Gastrocnemius medialis (tissue), 4 donors: ENCODE data around the gene WDR72. TPM values are rescaled to one million over a fixed set of nuclear protein-coding genes. Genes with fewer than 3 reads are reported as not detected.

Experiments
- ATAC-seq, 2 donors: fragments of 150-250 bp; one replicate each; pipeline ENCODE4 v1.9.1; 2016
- DNase-seq, 2 donors: peaks; one replicate each; pipeline ENCODE4 v3.0.0-alpha.2; 2019
- H3K27ac ChIP-seq, 4 donors: fragments of 200-600 bp; sonication (generic); 1 replicate in 1 of 4; 2 replicates in 3 of 4; pipeline ENCODE4 v1.5.1; 2016 to 2018; ENCODE audit warnings: mild to moderate bottlenecking in 2 of 4, moderate library complexity in 1 of 4
- H3K27me3 ChIP-seq, 3 donors: fragments of 200-600 bp; sonication (generic) in 2 of 3; 1 replicate in 1 of 3; 2 replicates in 2 of 3; pipeline versions ENCODE4 v1.5.1 to v1.6.0; 2016 to 2019; ENCODE audit warnings: mild to moderate bottlenecking in 1 of 3, moderate library complexity in 1 of 3
- H3K36me3 ChIP-seq, 2 donors: fragments of 200-600 bp; sonication (generic) in 1 of 2; one replicate each; pipeline ENCODE4 v1.5.1; 2017 to 2018
- H3K4me1 ChIP-seq, 2 donors: fragments of 200-600 bp; sonication (generic) in 1 of 2; one replicate each; pipeline ENCODE4 v1.5.1; 2016 to 2017; ENCODE audit warnings: mild to moderate bottlenecking in 2 of 2
- H3K4me3 ChIP-seq, 4 donors: fragments of 200-600 bp; sonication (generic) in 3 of 4; 1 replicate in 1 of 4; 2 replicates in 3 of 4; pipeline ENCODE4 v1.5.1; 2016 to 2019; ENCODE audit warnings: mild to moderate bottlenecking in 2 of 4
- H3K9me3 ChIP-seq, 3 donors: fragments of 200-600 bp; sonication (generic) in 2 of 3; 1 replicate in 1 of 3; 2 replicates in 2 of 3; pipeline ENCODE4 v1.5.1; 2016 to 2019
- POLR2A ChIP-seq, 2 donors: fragments of 450-650 bp; IDR thresholded peaks; one replicate each; pipeline ENCODE4 v1.6.1; 2017; ENCODE audit warnings: antibody characterized with exemption in 2 of 2, mild to moderate bottlenecking in 2 of 2, moderate library complexity in 2 of 2
- in situ Hi-C, 4 donors: fragments of 200-750 bp; cut with MboI; loops; one replicate each; pipeline versions ENCODE4 v1.15.0 to v1.8.0; 2017; ENCODE audit warnings: low sequenced_read_pairs in 4 of 4
- intact Hi-C: fragments of 100-400 bp; cut with DNase I; formaldehyde crosslinking; loops from one replicate; pipeline ENCODE4 v1.15.1; 2023; ENCODE audit warnings: low total_unique reads
- total RNA-seq, 4 donors: library from RNA; depleted of rRNA; stranded (reverse); fragments of >200 nt; gene quantifications; one replicate each; pipeline versions ENCODE4 v1.1.0 to v1.2.3, GENCODE V29; 2016
- TF ChIP-seq, protein P1 (sequence below), 5 experiments: fragments of 450-650 bp in 3 of 5; fragments of 200-600 bp in 2 of 5; sonication (generic) in 2 of 5; IDR thresholded peaks in 4 of 5; conservative IDR thresholded peaks in 1 of 5; 1 replicate in 4 of 5; 2 replicates in 1 of 5; pipeline ENCODE4 v1.5.1; 2016 to 2019; ENCODE audit warnings: antibody characterized with exemption in 5 of 5, mild to moderate bottlenecking in 3 of 5, moderate library complexity in 3 of 5

Gene WDR72
- total RNA-seq, 4 donors from 2014 or later = 0.11 TPM; not detected in 3

DNA sequence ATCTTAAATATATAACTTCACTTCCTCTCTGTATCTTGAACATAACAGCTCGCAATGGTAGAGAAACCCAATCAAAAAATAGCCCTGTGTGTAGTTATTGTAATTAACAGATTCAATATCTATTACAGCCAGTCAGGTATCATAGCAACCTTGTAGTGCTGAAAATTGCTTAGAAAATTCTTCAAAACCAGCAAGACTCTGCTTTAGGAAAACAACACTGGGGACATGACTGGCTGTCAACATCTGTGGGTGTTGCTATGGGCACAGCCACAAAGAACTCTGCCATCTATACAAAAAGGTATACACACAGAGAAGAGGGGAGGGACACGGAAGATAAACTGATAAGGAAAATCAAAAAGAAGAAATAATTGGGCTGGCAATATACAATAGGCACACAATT is 101.2 kb downstream of the WDR72 start:
- H3K4me1 ChIP-seq = no peaks in the 10 kb centered on the region
- H3K4me3 ChIP-seq = no peak overlapping the region
- ATAC-seq = no peak
- no peak for DNase-seq
- no peak for TF ChIP-seq POLR2A (IDR thresholded peaks at IDR 0.05)
- TF ChIP-seq, protein P1, sequence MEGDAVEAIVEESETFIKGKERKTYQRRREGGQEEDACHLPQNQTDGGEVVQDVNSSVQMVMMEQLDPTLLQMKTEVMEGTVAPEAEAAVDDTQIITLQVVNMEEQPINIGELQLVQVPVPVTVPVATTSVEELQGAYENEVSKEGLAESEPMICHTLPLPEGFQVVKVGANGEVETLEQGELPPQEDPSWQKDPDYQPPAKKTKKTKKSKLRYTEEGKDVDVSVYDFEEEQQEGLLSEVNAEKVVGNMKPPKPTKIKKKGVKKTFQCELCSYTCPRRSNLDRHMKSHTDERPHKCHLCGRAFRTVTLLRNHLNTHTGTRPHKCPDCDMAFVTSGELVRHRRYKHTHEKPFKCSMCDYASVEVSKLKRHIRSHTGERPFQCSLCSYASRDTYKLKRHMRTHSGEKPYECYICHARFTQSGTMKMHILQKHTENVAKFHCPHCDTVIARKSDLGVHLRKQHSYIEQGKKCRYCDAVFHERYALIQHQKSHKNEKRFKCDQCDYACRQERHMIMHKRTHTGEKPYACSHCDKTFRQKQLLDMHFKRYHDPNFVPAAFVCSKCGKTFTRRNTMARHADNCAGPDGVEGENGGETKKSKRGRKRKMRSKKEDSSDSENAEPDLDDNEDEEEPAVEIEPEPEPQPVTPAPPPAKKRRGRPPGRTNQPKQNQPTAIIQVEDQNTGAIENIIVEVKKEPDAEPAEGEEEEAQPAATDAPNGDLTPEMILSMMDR (IDR thresholded peaks at IDR 0.05 in 4 of 5, conservative IDR thresholded peaks at IDR 0.05 in 1 of 5) = no peak
- no peak overlapping the region for H3K27ac ChIP-seq
- no peaks in the 10 kb centered on the region for H3K9me3 ChIP-seq
- in situ Hi-C loops (no loop called here), intact Hi-C loops (no loop called here)
- no peaks in the 10 kb centered on the region for H3K36me3 ChIP-seq
- H3K27me3 ChIP-seq = no peaks in the 10 kb centered on the region

DNA sequence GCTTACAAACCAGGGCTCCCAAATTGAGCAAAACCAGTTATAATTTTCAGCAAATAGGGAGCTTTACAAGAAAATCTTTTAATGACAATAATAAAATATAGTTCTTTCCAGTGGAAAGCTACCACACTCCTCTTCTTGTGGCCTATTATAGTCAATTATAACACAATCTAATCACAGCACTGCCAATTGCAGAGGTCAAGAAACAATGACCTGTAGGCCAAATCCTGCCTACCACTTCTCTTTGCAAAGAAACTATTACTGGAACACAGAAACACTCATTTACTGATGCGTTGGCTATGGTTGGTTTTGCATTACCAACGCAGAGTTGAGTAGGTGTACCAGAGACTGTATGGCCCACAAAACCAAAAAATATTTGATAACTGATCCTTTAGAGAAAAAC is 110.5 kb downstream of the WDR72 start:
- TF ChIP-seq POLR2A (IDR thresholded peaks at IDR 0.05) = no peak
- TF ChIP-seq, protein P1 (IDR thresholded peaks at IDR 0.05 in 4 of 5, conservative IDR thresholded peaks at IDR 0.05 in 1 of 5) = no peak
- Histone ChIP-seq H3K4me3 (no peak overlapping the region), H3K27ac (no peak overlapping the region), H3K4me1 (no peaks in the 10 kb centered on the region), H3K9me3 (no peaks in the 10 kb centered on the region), H3K36me3 (no peaks in the 10 kb centered on the region), H3K27me3 (no peaks in the 10 kb centered on the region)
- intact Hi-C loops = no loop called here
- ATAC-seq = no peak
- in situ Hi-C loops = no loop called here
- DNase-seq = no peak

DNA sequence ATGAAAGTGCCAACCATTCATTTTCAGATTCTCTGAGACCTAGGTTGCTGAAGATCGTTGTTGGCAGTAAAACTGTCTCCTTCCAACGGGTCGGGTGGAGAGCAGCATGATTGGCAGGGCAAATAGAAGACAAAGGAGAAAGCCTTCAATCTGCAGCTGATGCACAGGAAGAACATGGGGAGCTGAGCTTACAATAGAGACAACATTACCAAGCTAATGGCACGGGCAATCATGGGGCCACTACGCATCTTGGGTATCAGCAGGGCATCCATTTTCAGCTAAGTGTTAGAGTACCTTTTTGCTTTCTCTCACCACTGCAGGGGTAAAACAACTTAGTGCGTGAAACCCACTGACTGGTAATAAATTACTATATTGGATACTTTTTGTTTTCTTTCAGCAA is 114.8 kb downstream of the WDR72 start:
- DNase-seq = no peak
- TF ChIP-seq POLR2A (IDR thresholded peaks at IDR 0.05) = no peak
- TF ChIP-seq, protein P1 (IDR thresholded peaks at IDR 0.05 in 4 of 5, conservative IDR thresholded peaks at IDR 0.05 in 1 of 5) = no peak

DNA sequence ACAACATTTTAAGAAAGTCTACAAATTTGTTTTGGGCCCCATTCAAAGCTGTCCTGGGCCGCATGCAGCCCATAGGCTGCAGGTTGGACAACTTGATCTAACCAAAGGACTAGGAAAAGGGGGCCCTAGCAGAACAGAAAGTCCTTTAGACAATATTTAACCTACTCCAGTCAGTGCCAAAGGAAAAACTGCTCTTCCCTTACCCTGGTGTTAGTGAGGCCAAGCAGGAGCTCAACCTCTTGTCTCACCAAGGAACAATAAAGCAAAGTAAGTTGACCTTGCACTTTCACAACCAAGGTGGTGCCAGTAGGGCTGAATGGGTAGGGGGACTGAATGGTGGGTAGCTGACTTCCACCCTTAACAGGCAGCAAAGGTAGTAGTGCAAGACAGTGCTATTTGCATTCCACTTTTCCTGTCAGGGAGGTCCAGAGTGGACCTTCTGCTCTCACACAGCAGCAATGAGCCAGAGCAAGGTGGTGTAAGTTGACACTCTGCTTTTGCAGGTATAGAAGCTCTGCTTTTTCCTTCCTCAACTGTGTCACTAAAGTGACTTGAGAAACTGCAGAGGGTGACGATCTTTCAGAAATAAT is 124.9 kb downstream of the WDR72 start:
- TF ChIP-seq, protein P1 (IDR thresholded peaks at IDR 0.05 in 4 of 5, conservative IDR thresholded peaks at IDR 0.05 in 1 of 5) = no peak
- TF ChIP-seq POLR2A (IDR thresholded peaks at IDR 0.05) = no peak
- Histone ChIP-seq H3K27me3 (no peaks in the 10 kb centered on the region), H3K4me1 (no peaks in the 10 kb centered on the region), H3K9me3 (no peaks in the 10 kb centered on the region), H3K4me3 (no peak overlapping the region), H3K36me3 (no peaks in the 10 kb centered on the region), H3K27ac (no peak overlapping the region)
- intact Hi-C loops (no loop called here), in situ Hi-C loops (no loop called here)
- DNase-seq = no peak
- ATAC-seq = no peak

More for the DNA sequence above, 114.8 kb downstream of the WDR72 start:
- intact Hi-C loops (no loop called here), in situ Hi-C loops (no loop called here)
- no peak overlapping the region for H3K4me3 ChIP-seq
- no peaks in the 10 kb centered on the region for H3K4me1 ChIP-seq
- ATAC-seq = no peak
- peaks cover 0 to 2% (median 0%) of the 10 kb centered on the region in 3 donors for H3K27me3 ChIP-seq
- no peak overlapping the region for H3K27ac ChIP-seq
- H3K9me3 ChIP-seq = no peaks in the 10 kb centered on the region
- H3K36me3 ChIP-seq = no peaks in the 10 kb centered on the region

DNA sequence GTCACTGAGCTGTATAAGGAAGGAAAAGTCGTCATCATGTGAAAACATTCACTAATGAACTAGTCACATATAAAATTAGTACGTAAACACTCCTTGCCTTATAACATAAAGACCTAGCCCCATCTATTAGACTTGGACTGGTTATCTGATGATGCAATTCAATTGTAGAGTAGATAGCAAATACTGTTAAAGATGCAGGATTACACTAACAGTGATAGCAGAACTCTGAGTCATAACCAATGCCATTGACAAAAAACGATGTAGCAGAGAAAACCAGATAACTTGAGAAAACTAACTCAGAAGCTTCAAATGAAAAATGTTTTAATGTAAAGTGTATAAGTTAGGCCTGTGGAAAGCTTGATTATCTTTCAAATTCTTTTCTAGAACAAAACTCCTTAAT is 132.2 kb downstream of the WDR72 start:
- H3K4me3 ChIP-seq = no peak overlapping the region
- no peak for DNase-seq
- in situ Hi-C loops = no loop called here
- H3K36me3 ChIP-seq = no peaks in the 10 kb centered on the region
- H3K27ac ChIP-seq = no peak overlapping the region
- H3K9me3 ChIP-seq = no peaks in the 10 kb centered on the region
- no peak for ATAC-seq
- no peaks in the 10 kb centered on the region for H3K27me3 ChIP-seq
- intact Hi-C loops = no loop called here
- TF ChIP-seq, protein P1 (IDR thresholded peaks at IDR 0.05 in 4 of 5, conservative IDR thresholded peaks at IDR 0.05 in 1 of 5) = no peak
- TF ChIP-seq POLR2A (IDR thresholded peaks at IDR 0.05) = no peak
- no peaks in the 10 kb centered on the region for H3K4me1 ChIP-seq
